HepG2 (cell line): Measurements from ENCODE around the gene SPRYD4. TPM values are rescaled to one million over a fixed set of nuclear protein-coding genes. Genes with fewer than 3 reads are reported as not detected.

Experiments
- ARNT ChIP-seq: fragments of 450-650 bp; IDR thresholded peaks from 2 replicates; pipeline ENCODE4 v1.6.1; 2017
- BORCS8-MEF2B ChIP-seq: sonication (generic); formaldehyde crosslinking; IDR thresholded peaks from 2 replicates; pipeline ENCODE4 v1.8.0; 2022; ENCODE audit warnings: mild to moderate bottlenecking, missing genetic modification reagents
- CCDC6 ChIP-seq: sonication (generic); formaldehyde crosslinking; IDR thresholded peaks from 2 replicates; pipeline ENCODE4 v1.8.1; 2022; ENCODE audit warnings: mild to moderate bottlenecking, missing genetic modification reagents, moderate library complexity
- GLMP ChIP-seq: sonication (generic); formaldehyde crosslinking; IDR thresholded peaks from 2 replicates; pipeline ENCODE4 v1.9.0; 2021; ENCODE audit warnings: missing genetic modification reagents, mild to moderate bottlenecking, borderline replicate concordance
- HINFP ChIP-seq: sonication (generic); formaldehyde crosslinking; IDR thresholded peaks from 2 replicates; pipeline ENCODE4 v1.4.0; 2020; ENCODE audit warnings: low read depth, mild to moderate bottlenecking, missing genetic modification reagents
- KLF9 ChIP-seq: IDR thresholded peaks from 2 replicates; pipeline ENCODE4 v1.6.1; 2016; ENCODE audit warnings: low read depth
- KMT2B ChIP-seq: IDR thresholded peaks from 2 replicates; pipeline ENCODE4 v1.6.1; 2016; ENCODE audit warnings: missing genetic modification reagents, missing compliant biosample characterization
- MLXIP ChIP-seq: sonication (generic); formaldehyde crosslinking; IDR thresholded peaks from 2 replicates; pipeline ENCODE4 v1.9.0; 2021; ENCODE audit warnings: missing genetic modification reagents, borderline replicate concordance
- NONO ChIP-seq, 2 experiments: fragments of 450-650 bp in 1 of 2; sonication (generic) in 1 of 2; formaldehyde crosslinking in 1 of 2; IDR thresholded peaks in 1 of 2; conservative IDR thresholded peaks in 1 of 2; 2 replicates each; pipeline versions ENCODE4 v1.6.1 to v1.8.0; 2017 to 2022; ENCODE audit warnings: mild to moderate bottlenecking in 1 of 2, missing genetic modification reagents in 1 of 2, moderate library complexity in 1 of 2
- PRDM15 ChIP-seq: sonication (generic); formaldehyde crosslinking; IDR thresholded peaks from 2 replicates; pipeline ENCODE4 v1.4.0; 2020; ENCODE audit warnings: missing genetic modification reagents
- SP4 ChIP-seq: sonication (generic); formaldehyde crosslinking; IDR thresholded peaks from 2 replicates; pipeline ENCODE4 v1.8.1; 2023; ENCODE audit warnings: mild to moderate bottlenecking, missing genetic modification reagents
- TFAP4 ChIP-seq: sonication (generic); IDR thresholded peaks from 2 replicates; pipeline ENCODE4 v1.6.1; 2016; ENCODE audit warnings: low read depth, borderline replicate concordance
- ZBTB42 ChIP-seq: sonication (generic); formaldehyde crosslinking; IDR thresholded peaks from 2 replicates; pipeline ENCODE4 v1.5.0; 2020; ENCODE audit warnings: mild to moderate bottlenecking, missing genetic modification reagents
- ZBTB8A ChIP-seq: sonication (generic); formaldehyde crosslinking; IDR thresholded peaks from 2 replicates; pipeline ENCODE4 v1.4.0; 2020; ENCODE audit warnings: mild to moderate bottlenecking, low read depth, missing genetic modification reagents, borderline replicate concordance
- ZNF30 ChIP-seq: sonication (generic); formaldehyde crosslinking; IDR thresholded peaks from 2 replicates; pipeline ENCODE4 v1.5.0; 2020; ENCODE audit warnings: mild to moderate bottlenecking, missing genetic modification reagents
- ZNF331 ChIP-seq: sonication (generic); formaldehyde crosslinking; IDR thresholded peaks from 2 replicates; pipeline ENCODE4 v1.4.0; 2020; ENCODE audit warnings: missing genetic modification reagents
- ZNF484 ChIP-seq: sonication (generic); formaldehyde crosslinking; IDR thresholded peaks from 2 replicates; pipeline ENCODE4 v1.5.1; 2020; ENCODE audit warnings: mild to moderate bottlenecking, low read depth, missing genetic modification reagents, borderline replicate concordance
- ZNF713 ChIP-seq: sonication (generic); formaldehyde crosslinking; IDR thresholded peaks from 2 replicates; pipeline ENCODE4 v1.4.0; 2020; ENCODE audit warnings: mild to moderate bottlenecking, missing genetic modification reagents
- polyA plus RNA-seq, 8 experiments: library from polyadenylated mRNA; depleted of rRNA in 3 of 8; stranded (reverse) in 7 of 8; unstranded in 1 of 8; fragments of >200 nt; fragmentation: Illumina TruSeq in 4 of 8; extraction: Trizol in 4 of 8; gene quantifications; 2 replicates each; pipeline versions ENCODE4 v1.2.1 to v1.2.3, GENCODE V29; 2011 to 2016; ENCODE audit warnings: low read depth in 4 of 8, missing spikeins in 1 of 8, mixed read lengths in 1 of 8; ENCODE audit not compliant: insufficient read depth in 1 of 8
- total RNA-seq, 5 experiments: library from RNA; depleted of rRNA; stranded (reverse); fragments of >200 nt; fragmentation: Illumina TruSeq; extraction: Trizol; gene quantifications; 2 replicates each; pipeline ENCODE4 v1.2.3, GENCODE V29; 2016; ENCODE audit warnings: low read depth in 1 of 5

The SPRYD4 gene
- total and polyA plus RNA-seq, 2 of the 13 experiments (the other 11 are each of a cell fraction or from before 2014, with no cell fraction given) = 3.9 to 4.5 TPM

GRCh38 chr12:56448860-56449621 lies 19.3 kb upstream of the SPRYD4 start, which contains the start of gene TIMELESS (continued):
- no peak for TF ChIP-seq GLMP
- TF ChIP-seq ZBTB42 (CRISPR knock-in tag) = 0 out of 2 replicates have a peak, but pooled peaks have one; percentile 64
- peak; percentile 50; the same call in 1 of the 2 replicates for TF ChIP-seq HINFP (CRISPR knock-in tag)
- peak; percentile 95 for TF ChIP-seq BORCS8-MEF2B (CRISPR knock-in tag)
- TF ChIP-seq ZNF30 (CRISPR knock-in tag) = peak; percentile 67; the same call in 1 of the 2 replicates
- TF ChIP-seq ZNF484 (CRISPR knock-in tag) = 0 out of 2 replicates have a peak, but pooled peaks have one; percentile 41
- TF ChIP-seq NONO (IDR thresholded peaks at IDR 0.05) = no peak
- peak; percentile 62; the same call in 1 of the 2 replicates for TF ChIP-seq NONO (CRISPR knock-in tag; conservative IDR thresholded peaks at IDR 0.05)
- peak; percentile 88 for TF ChIP-seq TFAP4
- no peak; the same call in 1 of the 2 replicates for TF ChIP-seq KLF9 (CRISPR knock-in tag)
- TF ChIP-seq MLXIP (CRISPR knock-in tag) = 0 out of 2 replicates have a peak, but pooled peaks have one; percentile 37
- TF ChIP-seq ZBTB8A = no peak
- peak; percentile 68; the same call in 1 of the 2 replicates for TF ChIP-seq SP4 (CRISPR knock-in tag)
- peak; percentile 37; the same call in 1 of the 2 replicates for TF ChIP-seq ZNF331
- TF ChIP-seq KMT2B (CRISPR knock-in tag) = peak; percentile 83
- no peak for TF ChIP-seq ARNT
- no peak for TF ChIP-seq ZNF713 (CRISPR knock-in tag)
- TF ChIP-seq CCDC6 (CRISPR knock-in tag) = peak; percentile 92; the same call in 1 of the 2 replicates
- peak; percentile 43; the same call in 1 of the 2 replicates for TF ChIP-seq PRDM15
